Endothelial cell of umbilical vein (primary cell): Measurements from ENCODE around the gene OR6V1.

Source experiments
- CTCF ChIP-seq, 2 donors: IDR thresholded peaks; 1 replicate in 1 of 2; 2 replicates in 1 of 2; pipeline ENCODE4 v1.5.1; 2011; ENCODE audit warnings: low read length in 2 of 2, mild to moderate bottlenecking in 2 of 2, moderate library complexity in 2 of 2, control low read depth in 1 of 2, inconsistent platforms in 1 of 2, low read depth in 1 of 2; ENCODE audit not compliant: insufficient read depth in 1 of 2; ENCODE audit errors: extremely low read depth in 1 of 2
- EZH2 ChIP-seq: IDR thresholded peaks from 2 replicates; pipeline ENCODE4 v1.6.1; 2012; ENCODE audit warnings: borderline replicate concordance, low read depth, mild to moderate bottlenecking, moderate library complexity, low read length, inconsistent platforms; ENCODE audit not compliant: severe bottlenecking
- FOS ChIP-seq: IDR thresholded peaks from 2 replicates; pipeline ENCODE4 v1.6.1; 2011; ENCODE audit warnings: mild to moderate bottlenecking, low read length, moderate library complexity, borderline replicate concordance; ENCODE audit not compliant: insufficient read depth
- MYC ChIP-seq: IDR thresholded peaks from one replicate; pipeline ENCODE4 v1.6.1; 2011; ENCODE audit warnings: mild to moderate bottlenecking, low read depth, low read length
- POLR2A ChIP-seq: IDR thresholded peaks from 2 replicates; pipeline ENCODE4 v1.6.1; 2012; ENCODE audit warnings: low read depth, mild to moderate bottlenecking, control low read depth, low read length
- POLR2AphosphoS5 ChIP-seq: IDR thresholded peaks from 2 replicates; pipeline ENCODE4 v1.6.1; 2012; ENCODE audit warnings: low read depth, mild to moderate bottlenecking, control low read depth, low read length, moderate library complexity; ENCODE audit not compliant: insufficient read depth
- TF ChIP-seq, protein P1 (sequence below): IDR thresholded peaks from 2 replicates; pipeline ENCODE4 v1.6.1; 2011; ENCODE audit not compliant: insufficient read depth, insufficient read length

DNA sequence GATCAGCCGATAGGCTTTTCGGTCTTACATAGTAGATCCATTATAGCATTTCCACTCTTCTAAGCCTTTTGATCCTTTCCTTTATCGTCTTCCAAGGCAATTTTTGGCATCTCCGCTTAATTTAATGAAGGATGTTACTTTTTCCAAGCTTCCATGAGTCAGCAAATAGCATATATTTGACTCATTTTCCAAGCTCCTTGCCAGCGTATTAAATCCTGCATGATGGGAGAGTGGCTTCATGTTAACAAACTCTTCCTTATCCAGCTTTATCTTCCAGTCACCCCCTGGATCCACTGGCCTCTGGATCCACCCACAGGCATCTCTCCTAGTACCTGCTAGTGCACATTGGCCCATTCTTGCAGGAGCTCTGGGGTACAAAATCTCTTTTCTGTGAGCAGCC lies 38.2 kb upstream of the OR6V1 start:
- no peak for TF ChIP-seq CTCF (IDR thresholded peaks at IDR 0.05; ENCODE audit: extremely low read depth in 1 of 2, insufficient read depth in 1 of 2, low read depth in 1 of 2, low read length in 2 of 2)
- no peak for TF ChIP-seq POLR2AphosphoS5
- no peak for TF ChIP-seq POLR2A
- TF ChIP-seq EZH2, result no peak
- TF ChIP-seq, protein P1, sequence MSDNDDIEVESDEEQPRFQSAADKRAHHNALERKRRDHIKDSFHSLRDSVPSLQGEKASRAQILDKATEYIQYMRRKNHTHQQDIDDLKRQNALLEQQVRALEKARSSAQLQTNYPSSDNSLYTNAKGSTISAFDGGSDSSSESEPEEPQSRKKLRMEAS, result no peak
- no peak for TF ChIP-seq FOS
- TF ChIP-seq MYC, result no peak
